Esophagus squamous epithelium (tissue), 4 donors: ENCODE measurements around the gene MCTP2.

Experiments used
- CTCF ChIP-seq, 6 experiments: fragments of 450-650 bp in 4 of 6; fragments of 200-600 bp in 2 of 6; sonication (generic) in 2 of 6; IDR thresholded peaks; one replicate each; pipeline ENCODE4 v1.5.1; 2016 to 2019; ENCODE audit warnings: antibody characterized with exemption in 6 of 6, mild to moderate bottlenecking in 4 of 6, moderate library complexity in 4 of 6
- POLR2A ChIP-seq, 4 donors: fragments of 450-650 bp; IDR thresholded peaks; one replicate each; pipeline ENCODE4 v1.6.1; 2017; ENCODE audit warnings: antibody characterized with exemption in 4 of 4, mild to moderate bottlenecking in 4 of 4, moderate library complexity in 3 of 4

GRCh38 chr15:94324117-94324826, 92.9 kb downstream of the MCTP2 start:
- TF ChIP-seq CTCF (IDR thresholded peaks at IDR 0.05) (peak; percentile 79 to 94 (median 89)), POLR2A (IDR thresholded peaks at IDR 0.05) (no peak)
